H1 (cell line): ENCODE measurements around the gene KCNQ1. TPM values are rescaled to one million over a fixed set of nuclear protein-coding genes. Genes with fewer than 3 reads are reported as not detected.

Experiments
- CHD1 ChIP-seq: IDR thresholded peaks from 2 replicates; pipeline ENCODE4 v1.6.1; 2012; ENCODE audit warnings: low read depth, low read length, improper control_type of control experiment
- FOSL1 ChIP-seq: IDR thresholded peaks from 2 replicates; pipeline ENCODE4 v1.6.1; 2011; ENCODE audit warnings: mild to moderate bottlenecking, low read depth, low read length, moderate library complexity; ENCODE audit not compliant: insufficient read depth
- GABPA ChIP-seq: IDR thresholded peaks from 2 replicates; pipeline ENCODE4 v1.6.1; 2011; ENCODE audit warnings: mild to moderate bottlenecking, low read length, moderate library complexity, borderline replicate concordance; ENCODE audit not compliant: insufficient read depth
- GTF2F1 ChIP-seq: IDR thresholded peaks from 2 replicates; pipeline ENCODE4 v1.6.1; 2012; ENCODE audit warnings: low read depth, low read length, improper control_type of control experiment, borderline replicate concordance
- JUND ChIP-seq: IDR thresholded peaks from 2 replicates; pipeline ENCODE4 v1.6.1; 2011; ENCODE audit warnings: mild to moderate bottlenecking, improper control_type of control experiment, low read length
- polyA plus RNA-seq, 7 experiments: library from polyadenylated mRNA; depleted of rRNA in 3 of 7; stranded (reverse) in 5 of 7; unstranded in 2 of 7; fragments of >200 nt in 5 of 7; fragments of 200-250 nt in 2 of 7; gene quantifications; 1 replicate in 5 of 7; 2 replicates in 1 of 7; 4 replicates in 1 of 7; pipeline versions ENCODE4 v1.2.1 to v1.2.3, GENCODE V29; 2011 to 2013; ENCODE audit warnings: missing spikeins in 2 of 7, mixed read lengths in 2 of 7
- total RNA-seq: library from RNA; stranded (reverse); fragmentation: NEBNext Ultra II Directional; extraction: Animal tissue kit (Norgen Biotek cat#: 25700); gene quantifications from 2 replicates; pipeline ENCODE4 v1.2.1, GENCODE V29; 2021
- TF ChIP-seq, protein P1 (sequence below): fragments of 300-600 bp; sonication (generic); IDR thresholded peaks from 2 replicates; pipeline ENCODE4 v1.7.1; 2012; ENCODE audit warnings: low read length, moderate library complexity, mild to moderate bottlenecking, inconsistent platforms; ENCODE audit not compliant: insufficient replicate concordance
- TF ChIP-seq, protein P2 (sequence below): IDR thresholded peaks from 2 replicates; pipeline ENCODE4 v1.6.1; 2012; ENCODE audit warnings: low read length, inconsistent platforms

Gene KCNQ1
- total and polyA plus RNA-seq, 2 of the 8 experiments (the other 6 are each of a cell fraction or from before 2014, with no cell fraction given): 1.9 to 2.0 TPM

GRCh38 chr11:2724104-2724503 is 279.3 kb downstream of the KCNQ1 start (continued):
- TF ChIP-seq, protein P1, sequence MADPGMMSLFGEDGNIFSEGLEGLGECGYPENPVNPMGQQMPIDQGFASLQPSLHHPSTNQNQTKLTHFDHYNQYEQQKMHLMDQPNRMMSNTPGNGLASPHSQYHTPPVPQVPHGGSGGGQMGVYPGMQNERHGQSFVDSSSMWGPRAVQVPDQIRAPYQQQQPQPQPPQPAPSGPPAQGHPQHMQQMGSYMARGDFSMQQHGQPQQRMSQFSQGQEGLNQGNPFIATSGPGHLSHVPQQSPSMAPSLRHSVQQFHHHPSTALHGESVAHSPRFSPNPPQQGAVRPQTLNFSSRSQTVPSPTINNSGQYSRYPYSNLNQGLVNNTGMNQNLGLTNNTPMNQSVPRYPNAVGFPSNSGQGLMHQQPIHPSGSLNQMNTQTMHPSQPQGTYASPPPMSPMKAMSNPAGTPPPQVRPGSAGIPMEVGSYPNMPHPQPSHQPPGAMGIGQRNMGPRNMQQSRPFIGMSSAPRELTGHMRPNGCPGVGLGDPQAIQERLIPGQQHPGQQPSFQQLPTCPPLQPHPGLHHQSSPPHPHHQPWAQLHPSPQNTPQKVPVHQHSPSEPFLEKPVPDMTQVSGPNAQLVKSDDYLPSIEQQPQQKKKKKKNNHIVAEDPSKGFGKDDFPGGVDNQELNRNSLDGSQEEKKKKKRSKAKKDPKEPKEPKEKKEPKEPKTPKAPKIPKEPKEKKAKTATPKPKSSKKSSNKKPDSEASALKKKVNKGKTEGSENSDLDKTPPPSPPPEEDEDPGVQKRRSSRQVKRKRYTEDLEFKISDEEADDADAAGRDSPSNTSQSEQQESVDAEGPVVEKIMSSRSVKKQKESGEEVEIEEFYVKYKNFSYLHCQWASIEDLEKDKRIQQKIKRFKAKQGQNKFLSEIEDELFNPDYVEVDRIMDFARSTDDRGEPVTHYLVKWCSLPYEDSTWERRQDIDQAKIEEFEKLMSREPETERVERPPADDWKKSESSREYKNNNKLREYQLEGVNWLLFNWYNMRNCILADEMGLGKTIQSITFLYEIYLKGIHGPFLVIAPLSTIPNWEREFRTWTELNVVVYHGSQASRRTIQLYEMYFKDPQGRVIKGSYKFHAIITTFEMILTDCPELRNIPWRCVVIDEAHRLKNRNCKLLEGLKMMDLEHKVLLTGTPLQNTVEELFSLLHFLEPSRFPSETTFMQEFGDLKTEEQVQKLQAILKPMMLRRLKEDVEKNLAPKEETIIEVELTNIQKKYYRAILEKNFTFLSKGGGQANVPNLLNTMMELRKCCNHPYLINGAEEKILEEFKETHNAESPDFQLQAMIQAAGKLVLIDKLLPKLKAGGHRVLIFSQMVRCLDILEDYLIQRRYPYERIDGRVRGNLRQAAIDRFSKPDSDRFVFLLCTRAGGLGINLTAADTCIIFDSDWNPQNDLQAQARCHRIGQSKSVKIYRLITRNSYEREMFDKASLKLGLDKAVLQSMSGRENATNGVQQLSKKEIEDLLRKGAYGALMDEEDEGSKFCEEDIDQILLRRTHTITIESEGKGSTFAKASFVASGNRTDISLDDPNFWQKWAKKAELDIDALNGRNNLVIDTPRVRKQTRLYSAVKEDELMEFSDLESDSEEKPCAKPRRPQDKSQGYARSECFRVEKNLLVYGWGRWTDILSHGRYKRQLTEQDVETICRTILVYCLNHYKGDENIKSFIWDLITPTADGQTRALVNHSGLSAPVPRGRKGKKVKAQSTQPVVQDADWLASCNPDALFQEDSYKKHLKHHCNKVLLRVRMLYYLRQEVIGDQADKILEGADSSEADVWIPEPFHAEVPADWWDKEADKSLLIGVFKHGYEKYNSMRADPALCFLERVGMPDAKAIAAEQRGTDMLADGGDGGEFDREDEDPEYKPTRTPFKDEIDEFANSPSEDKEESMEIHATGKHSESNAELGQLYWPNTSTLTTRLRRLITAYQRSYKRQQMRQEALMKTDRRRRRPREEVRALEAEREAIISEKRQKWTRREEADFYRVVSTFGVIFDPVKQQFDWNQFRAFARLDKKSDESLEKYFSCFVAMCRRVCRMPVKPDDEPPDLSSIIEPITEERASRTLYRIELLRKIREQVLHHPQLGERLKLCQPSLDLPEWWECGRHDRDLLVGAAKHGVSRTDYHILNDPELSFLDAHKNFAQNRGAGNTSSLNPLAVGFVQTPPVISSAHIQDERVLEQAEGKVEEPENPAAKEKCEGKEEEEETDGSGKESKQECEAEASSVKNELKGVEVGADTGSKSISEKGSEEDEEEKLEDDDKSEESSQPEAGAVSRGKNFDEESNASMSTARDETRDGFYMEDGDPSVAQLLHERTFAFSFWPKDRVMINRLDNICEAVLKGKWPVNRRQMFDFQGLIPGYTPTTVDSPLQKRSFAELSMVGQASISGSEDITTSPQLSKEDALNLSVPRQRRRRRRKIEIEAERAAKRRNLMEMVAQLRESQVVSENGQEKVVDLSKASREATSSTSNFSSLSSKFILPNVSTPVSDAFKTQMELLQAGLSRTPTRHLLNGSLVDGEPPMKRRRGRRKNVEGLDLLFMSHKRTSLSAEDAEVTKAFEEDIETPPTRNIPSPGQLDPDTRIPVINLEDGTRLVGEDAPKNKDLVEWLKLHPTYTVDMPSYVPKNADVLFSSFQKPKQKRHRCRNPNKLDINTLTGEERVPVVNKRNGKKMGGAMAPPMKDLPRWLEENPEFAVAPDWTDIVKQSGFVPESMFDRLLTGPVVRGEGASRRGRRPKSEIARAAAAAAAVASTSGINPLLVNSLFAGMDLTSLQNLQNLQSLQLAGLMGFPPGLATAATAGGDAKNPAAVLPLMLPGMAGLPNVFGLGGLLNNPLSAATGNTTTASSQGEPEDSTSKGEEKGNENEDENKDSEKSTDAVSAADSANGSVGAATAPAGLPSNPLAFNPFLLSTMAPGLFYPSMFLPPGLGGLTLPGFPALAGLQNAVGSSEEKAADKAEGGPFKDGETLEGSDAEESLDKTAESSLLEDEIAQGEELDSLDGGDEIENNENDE: no peak
- no peak for TF ChIP-seq CHD1
- TF ChIP-seq, protein P2, sequence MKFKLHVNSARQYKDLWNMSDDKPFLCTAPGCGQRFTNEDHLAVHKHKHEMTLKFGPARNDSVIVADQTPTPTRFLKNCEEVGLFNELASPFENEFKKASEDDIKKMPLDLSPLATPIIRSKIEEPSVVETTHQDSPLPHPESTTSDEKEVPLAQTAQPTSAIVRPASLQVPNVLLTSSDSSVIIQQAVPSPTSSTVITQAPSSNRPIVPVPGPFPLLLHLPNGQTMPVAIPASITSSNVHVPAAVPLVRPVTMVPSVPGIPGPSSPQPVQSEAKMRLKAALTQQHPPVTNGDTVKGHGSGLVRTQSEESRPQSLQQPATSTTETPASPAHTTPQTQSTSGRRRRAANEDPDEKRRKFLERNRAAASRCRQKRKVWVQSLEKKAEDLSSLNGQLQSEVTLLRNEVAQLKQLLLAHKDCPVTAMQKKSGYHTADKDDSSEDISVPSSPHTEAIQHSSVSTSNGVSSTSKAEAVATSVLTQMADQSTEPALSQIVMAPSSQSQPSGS: no peak
- TF ChIP-seq FOSL1: no peak
- no peak for TF ChIP-seq JUND
- TF ChIP-seq GTF2F1: no peak
- no peak for TF ChIP-seq GABPA
